Fibroblast of pulmonary artery (primary cell): Measurements from ENCODE around the gene NTM.

Experiments
- DNase-seq: peaks from one replicate; pipeline ENCODE4 v3.0.0-alpha.2; 2010; ENCODE audit warnings: low read depth
- H3K4me3 ChIP-seq: replicated peaks from 2 replicates; pipeline ENCODE4 v1.5.1; 2011; ENCODE audit warnings: low read depth, mild to moderate bottlenecking, control low read depth, low read length, moderate library complexity
- TF ChIP-seq, protein P1 (sequence below): IDR thresholded peaks from 2 replicates; pipeline ENCODE4 v1.5.1; 2011; ENCODE audit warnings: mild to moderate bottlenecking, control low read depth, low read length, inconsistent platforms; ENCODE audit errors: missing control alignments

The NTM gene

GRCh38 chr11:131889760-131890581 is 519.6 kb downstream of the NTM start:
- no peak for DNase-seq
- TF ChIP-seq, protein P1, sequence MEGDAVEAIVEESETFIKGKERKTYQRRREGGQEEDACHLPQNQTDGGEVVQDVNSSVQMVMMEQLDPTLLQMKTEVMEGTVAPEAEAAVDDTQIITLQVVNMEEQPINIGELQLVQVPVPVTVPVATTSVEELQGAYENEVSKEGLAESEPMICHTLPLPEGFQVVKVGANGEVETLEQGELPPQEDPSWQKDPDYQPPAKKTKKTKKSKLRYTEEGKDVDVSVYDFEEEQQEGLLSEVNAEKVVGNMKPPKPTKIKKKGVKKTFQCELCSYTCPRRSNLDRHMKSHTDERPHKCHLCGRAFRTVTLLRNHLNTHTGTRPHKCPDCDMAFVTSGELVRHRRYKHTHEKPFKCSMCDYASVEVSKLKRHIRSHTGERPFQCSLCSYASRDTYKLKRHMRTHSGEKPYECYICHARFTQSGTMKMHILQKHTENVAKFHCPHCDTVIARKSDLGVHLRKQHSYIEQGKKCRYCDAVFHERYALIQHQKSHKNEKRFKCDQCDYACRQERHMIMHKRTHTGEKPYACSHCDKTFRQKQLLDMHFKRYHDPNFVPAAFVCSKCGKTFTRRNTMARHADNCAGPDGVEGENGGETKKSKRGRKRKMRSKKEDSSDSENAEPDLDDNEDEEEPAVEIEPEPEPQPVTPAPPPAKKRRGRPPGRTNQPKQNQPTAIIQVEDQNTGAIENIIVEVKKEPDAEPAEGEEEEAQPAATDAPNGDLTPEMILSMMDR = no peak

GRCh38 chr11:131893103-131893890 is 522.9 kb downstream of the NTM start:
- H3K4me3 ChIP-seq = no peak overlapping the region
- no peak for DNase-seq
- TF ChIP-seq, protein P1 = no peak

More at GRCh38 chr11:131889760-131890581, 519.6 kb downstream of the NTM start:
- no peak overlapping the region for H3K4me3 ChIP-seq

GRCh38 chr11:131893988-131894387 is 523.6 kb downstream of the NTM start:
- no peak overlapping the region for H3K4me3 ChIP-seq
- DNase-seq = no peak
- TF ChIP-seq, protein P1 = no peak

DNA sequence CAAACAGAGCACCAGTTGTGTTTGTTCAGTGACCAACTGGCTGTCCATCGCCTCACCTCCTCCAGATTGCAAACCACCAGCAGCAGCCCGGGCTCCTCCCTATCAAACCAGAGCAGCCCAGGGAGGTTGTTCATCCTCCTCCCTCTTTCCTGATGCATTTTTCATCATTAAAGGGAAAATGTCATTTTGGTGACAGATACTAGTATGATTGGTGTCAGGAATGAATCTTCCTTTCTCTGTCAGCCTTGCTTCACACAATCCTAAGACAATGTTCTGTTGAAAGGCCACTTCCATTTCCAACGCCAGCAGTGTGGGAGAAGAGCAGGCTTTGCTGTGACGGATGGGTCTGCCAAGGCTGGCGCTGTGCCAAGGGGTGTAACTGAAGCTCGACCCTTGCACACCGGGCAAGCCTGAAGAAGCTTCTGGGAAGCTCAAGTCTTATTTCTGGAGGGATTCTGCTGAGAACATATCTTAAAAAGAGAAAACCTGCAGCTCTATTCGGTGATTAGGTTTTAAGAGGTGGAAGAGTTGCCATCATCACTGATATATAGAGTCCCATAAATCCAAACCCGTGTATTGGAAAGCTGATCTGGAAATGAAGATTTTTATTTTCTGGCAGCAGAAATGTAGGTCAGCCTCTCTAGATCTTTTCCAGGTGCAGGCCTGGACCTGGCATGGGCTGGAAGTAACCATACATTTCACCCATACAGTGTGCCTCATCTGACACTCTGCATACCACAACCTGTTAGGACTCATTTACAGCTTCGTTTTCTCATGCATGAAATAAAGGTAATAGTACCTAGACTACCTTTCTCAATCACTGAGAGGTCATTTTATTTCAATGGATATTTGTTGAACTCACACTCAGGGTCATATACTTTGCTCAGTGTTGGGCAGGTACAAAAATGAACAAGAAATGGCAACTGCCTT is 524.5 kb downstream of the NTM start:
- DNase-seq = peak; percentile 25
- TF ChIP-seq, protein P1 = no peak
- H3K4me3 ChIP-seq = no peak overlapping the region

DNA sequence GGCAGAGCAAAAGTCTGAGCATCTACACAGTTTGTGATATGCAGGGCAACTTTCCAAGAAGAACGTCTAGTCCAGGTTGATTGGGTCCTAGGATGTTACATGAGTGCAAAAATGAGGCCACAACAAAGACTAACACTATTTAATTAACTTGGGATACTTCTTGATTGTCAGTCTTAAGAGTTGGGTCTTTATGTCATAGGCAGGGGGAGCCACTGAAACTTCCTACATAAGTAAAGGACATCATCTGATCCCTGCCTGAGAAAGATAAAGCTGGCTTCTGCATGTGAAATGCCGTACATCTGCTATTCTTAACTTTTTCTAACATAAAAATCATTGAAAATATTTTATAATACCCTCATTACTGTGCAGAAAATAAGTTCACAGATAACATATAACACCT is 525.5 kb downstream of the NTM start:
- H3K4me3 ChIP-seq = no peak overlapping the region
- TF ChIP-seq, protein P1 = no peak
- DNase-seq = no peak

DNA sequence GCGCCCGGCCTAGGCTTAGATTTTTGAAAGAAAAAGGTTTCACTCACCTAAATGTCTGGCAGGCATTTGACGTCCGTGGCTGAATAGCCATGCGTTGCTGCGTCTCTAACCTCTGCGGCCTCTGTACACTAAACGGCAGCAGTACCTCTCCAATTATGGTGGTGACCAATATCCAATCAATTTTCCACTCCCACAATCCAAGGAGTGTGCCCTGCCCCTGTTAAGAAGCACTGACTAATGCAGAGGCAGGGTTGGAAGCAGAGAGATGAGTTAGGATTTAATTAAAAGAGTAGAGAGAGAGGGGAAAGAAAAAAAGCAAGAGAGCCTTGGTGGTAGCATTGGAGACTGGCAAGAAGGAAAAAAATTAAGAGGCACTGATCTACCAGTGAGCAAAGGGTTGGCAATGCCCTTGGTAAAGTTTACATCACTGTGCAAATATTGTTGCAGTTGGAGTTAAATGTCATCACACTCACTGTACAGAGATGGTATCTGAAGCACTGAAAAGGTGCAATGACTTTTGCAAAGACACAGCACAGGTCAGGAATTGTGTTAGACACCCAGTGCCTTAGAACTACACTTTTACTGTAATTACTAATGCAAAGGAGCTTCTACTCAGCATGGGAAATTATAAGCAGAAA is 526.7 kb downstream of the NTM start:
- no peak for DNase-seq
- TF ChIP-seq, protein P1 = no peak
- H3K4me3 ChIP-seq = no peak overlapping the region
